ENCODE results near the gene TRA2B.

- TF ChIP-seq, protein P1, sequence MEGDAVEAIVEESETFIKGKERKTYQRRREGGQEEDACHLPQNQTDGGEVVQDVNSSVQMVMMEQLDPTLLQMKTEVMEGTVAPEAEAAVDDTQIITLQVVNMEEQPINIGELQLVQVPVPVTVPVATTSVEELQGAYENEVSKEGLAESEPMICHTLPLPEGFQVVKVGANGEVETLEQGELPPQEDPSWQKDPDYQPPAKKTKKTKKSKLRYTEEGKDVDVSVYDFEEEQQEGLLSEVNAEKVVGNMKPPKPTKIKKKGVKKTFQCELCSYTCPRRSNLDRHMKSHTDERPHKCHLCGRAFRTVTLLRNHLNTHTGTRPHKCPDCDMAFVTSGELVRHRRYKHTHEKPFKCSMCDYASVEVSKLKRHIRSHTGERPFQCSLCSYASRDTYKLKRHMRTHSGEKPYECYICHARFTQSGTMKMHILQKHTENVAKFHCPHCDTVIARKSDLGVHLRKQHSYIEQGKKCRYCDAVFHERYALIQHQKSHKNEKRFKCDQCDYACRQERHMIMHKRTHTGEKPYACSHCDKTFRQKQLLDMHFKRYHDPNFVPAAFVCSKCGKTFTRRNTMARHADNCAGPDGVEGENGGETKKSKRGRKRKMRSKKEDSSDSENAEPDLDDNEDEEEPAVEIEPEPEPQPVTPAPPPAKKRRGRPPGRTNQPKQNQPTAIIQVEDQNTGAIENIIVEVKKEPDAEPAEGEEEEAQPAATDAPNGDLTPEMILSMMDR (IDR thresholded peaks at IDR 0.05), result no peak
- TF ChIP-seq POLR2A (IDR thresholded peaks at IDR 0.05), result no peak
Measured at GRCh38 chr3:185934767-185935464, 2.9 kb downstream of the TRA2B start.
